Heart left ventricle (tissue), 13 donors: ENCODE data around the gene PLCD1.

Experiments used
- POLR2A ChIP-seq, 2 donors: fragments of 450-650 bp; IDR thresholded peaks; one replicate each; pipeline ENCODE4 v1.6.1; 2017; ENCODE audit warnings: antibody characterized with exemption in 2 of 2, mild to moderate bottlenecking in 2 of 2, moderate library complexity in 2 of 2
- TF ChIP-seq, protein P1 (sequence below), 12 donors: fragments of 200-600 bp; sonication (generic) in 4 of 12; IDR thresholded peaks; one replicate each; pipeline versions ENCODE4 v1.5.0 to v1.8.0; 2018 to 2022; ENCODE audit warnings: antibody characterized with exemption in 12 of 12, mild to moderate bottlenecking in 5 of 12
- donor health status: ischemic (EF 13 %, LVEDD 7.1; RV severe dilation, severe dysfunction).
- donor health status: DM: no; HTN: yes; CAD: no.
- donor health status: DM: no; HTN: no; CAD: no.
- donor health status: ischemic (EF 25% LVEDD 6.9; RV normal size, moderate dysfunction).
- donor health status: ischemic (EF 25% LVEDD 5.7; RV mildly dilated, moderate dysfunction).
- donor health status: ischemic (EF 35%, LVEDD 5.7; RV mildly dilated, moderate dysfunction).
- donor health status: nonischemic (EF 11% LVEDD 7.7; RV severe dilation, severe dysfunction).
- donor health status: DM: yes; HTN: yes; CAD: no.
- donor health status: PGD.
- donor health status: ischemic (EF 29% LVEDD 5.4; RV normal size, mild dysfunction).
- donor health status: nonischemic (EF 23%, LVEDD 6.1; RV moderate dilation, normal function).

- TF ChIP-seq, protein P1, sequence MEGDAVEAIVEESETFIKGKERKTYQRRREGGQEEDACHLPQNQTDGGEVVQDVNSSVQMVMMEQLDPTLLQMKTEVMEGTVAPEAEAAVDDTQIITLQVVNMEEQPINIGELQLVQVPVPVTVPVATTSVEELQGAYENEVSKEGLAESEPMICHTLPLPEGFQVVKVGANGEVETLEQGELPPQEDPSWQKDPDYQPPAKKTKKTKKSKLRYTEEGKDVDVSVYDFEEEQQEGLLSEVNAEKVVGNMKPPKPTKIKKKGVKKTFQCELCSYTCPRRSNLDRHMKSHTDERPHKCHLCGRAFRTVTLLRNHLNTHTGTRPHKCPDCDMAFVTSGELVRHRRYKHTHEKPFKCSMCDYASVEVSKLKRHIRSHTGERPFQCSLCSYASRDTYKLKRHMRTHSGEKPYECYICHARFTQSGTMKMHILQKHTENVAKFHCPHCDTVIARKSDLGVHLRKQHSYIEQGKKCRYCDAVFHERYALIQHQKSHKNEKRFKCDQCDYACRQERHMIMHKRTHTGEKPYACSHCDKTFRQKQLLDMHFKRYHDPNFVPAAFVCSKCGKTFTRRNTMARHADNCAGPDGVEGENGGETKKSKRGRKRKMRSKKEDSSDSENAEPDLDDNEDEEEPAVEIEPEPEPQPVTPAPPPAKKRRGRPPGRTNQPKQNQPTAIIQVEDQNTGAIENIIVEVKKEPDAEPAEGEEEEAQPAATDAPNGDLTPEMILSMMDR (IDR thresholded peaks at IDR 0.05), result no peak
- no peak for TF ChIP-seq POLR2A (IDR thresholded peaks at IDR 0.05)
Observed at GRCh38 chr3:38002940-38003339, 26.5 kb downstream of the PLCD1 start.
